GM18519 (cell line): ENCODE measurements around the gene P4HA1.

Experiments used
- ATAC-seq: cut with Tn5 transposase; IDR thresholded peaks from one replicate; pipeline ENCODE4 v1.9.1; 2021; ENCODE audit warnings: mild to moderate bottlenecking, moderate library complexity; ENCODE audit not compliant: unreplicated experiment, low FRiP score

Gene P4HA1

DNA sequence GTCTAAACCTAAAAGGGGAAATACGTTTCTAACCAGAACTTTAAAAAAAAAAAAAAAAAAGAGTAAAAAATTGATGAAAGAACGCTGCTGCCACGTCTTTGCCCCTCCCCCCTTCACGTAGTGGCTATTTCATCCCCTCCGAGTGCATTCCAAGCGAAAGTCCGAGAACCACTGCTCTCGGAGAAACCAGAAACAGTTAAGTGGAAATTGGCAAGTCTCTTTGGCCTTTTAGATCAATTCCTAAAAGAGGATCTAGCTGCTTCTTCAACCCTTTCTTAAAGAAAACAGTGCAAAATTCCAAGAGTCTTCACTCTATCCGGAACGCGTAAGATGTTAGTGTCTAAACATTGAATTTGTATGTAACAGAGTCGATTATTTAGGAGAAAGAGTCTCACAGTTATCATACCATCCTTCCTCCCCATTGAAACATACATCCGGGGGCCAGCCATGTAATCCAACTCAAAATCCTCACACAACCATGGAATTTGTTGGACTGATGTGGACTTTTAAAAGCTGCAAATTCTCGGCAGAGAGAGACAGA is 1.1 kb downstream of the P4HA1 start:
- no peak for ATAC-seq

- ATAC-seq, result no peak
Observed at GRCh38 chr10:73094986-73095480, 1.6 kb downstream of the P4HA1 start.

DNA sequence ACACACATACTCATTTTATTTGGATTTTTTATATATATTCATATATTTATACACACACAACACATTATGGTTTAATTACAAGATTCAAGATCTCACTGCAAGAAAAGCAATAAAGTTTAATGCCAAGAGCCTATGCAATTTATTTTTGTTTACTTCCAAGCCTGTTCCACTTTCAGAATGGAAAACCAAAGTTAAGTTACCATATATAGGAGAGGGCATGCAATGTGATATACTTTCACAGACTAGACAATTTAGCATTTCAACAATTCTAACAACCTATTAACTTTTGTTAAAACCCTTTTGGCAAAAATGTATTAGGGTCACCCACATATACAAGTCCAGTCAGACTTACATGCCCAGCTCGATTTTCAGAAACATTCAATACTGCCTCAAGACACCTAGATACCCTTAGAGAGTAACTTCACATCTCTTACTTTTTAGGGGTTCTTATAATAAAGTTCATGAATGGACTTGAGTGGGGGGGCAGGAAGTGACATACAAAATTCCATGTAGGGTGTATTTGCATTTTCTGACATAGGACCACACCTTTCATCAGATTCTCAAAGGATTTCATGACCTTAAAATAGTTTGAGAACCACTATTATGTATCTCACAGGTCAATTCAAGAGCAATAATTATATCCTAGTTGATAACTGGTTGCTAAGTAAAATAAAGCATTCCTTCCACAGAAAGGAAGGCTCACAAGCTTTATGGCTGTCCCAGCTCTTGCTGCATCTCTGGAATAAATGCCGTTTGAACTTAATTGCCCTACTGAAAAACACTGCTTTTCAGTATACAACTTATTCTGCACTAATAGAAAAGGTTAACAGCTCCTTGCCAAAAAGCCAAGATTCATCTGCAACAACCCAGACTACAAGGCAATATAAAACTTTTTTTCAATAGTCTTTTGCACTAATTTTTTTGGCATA is 2.5 kb downstream of the P4HA1 start:
- ATAC-seq, result no peak

DNA sequence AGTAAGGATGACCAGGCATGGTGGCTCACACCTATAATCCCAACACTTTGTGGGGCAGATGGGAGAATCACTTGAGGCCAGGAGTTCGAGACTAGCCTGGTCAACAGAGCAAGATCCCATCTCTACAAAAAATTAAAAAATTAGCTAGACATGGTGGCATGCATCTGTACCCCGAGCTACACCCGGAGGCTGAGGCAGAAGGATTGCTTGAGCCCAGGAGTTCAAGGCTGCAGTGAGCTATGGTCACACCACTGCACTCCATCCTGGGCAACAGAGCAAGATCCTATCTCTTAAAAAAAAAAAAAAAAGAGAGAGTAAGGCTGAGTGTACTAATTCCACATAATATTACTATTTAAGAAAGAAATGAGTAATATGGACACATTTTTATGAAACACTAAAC is 3.8 kb downstream of the P4HA1 start:
- ATAC-seq, result no peak

DNA sequence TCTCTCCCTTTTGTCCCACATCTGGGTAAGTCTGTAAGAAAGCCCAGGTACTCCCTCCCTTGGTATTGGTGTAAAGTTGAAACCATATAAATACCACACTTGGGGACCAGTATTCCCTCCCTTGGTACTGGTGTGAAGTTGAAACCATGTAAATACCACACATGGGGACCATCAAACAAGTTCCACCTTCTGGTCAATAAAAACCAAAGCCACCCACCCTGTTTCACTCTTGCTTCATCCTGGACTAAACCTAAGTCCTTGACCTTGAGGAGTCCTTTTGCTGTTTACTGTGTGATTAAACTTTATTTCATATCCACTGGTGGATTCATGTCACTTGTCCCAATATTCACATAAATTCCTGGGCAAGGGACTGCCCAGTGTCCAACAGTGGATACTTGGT is 8.4 kb downstream of the P4HA1 start:
- ATAC-seq, result no peak

GRCh38 chr10:73086816-73087215 is 9.8 kb downstream of the P4HA1 start:
- ATAC-seq, result no peak

DNA sequence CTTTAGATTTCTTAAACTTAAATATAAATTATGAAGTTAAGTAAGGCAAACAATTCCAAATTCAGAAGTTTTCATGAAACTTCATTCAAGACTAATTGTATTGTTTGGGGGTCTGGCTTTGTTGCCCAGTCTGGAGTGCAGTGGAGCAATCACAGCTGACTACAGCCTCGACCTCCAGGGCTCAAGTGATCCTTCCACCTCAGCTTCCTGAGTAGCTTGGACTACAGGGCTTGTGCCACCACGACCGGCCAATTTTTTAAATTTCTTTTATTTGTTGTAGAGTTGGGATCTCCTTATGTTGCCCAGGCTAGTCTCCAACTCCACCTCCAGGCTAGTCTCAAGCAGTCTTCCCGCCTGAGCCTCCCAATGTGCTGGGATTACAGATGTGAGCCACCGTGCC is 12.5 kb downstream of the P4HA1 start:
- ATAC-seq, result no peak

DNA sequence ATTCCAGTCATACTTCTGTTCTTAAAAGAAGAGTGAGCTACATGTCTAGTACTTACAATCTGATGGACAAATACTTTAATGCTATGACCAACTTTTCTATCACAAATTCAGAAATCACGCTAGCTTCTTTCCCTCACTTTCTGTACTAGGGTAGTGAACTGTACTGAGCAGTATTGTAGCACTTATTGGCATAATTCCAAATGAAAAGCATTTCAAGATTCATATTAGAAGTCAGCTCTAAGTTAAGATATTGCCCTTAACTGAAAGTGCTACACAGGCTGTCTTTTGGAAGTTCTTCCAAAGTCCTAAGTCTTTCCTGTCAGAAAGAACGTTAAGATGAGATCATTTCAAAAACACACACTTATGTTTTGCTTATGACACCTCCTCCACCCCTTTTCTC is 13.4 kb downstream of the P4HA1 start:
- ATAC-seq, result no peak

DNA sequence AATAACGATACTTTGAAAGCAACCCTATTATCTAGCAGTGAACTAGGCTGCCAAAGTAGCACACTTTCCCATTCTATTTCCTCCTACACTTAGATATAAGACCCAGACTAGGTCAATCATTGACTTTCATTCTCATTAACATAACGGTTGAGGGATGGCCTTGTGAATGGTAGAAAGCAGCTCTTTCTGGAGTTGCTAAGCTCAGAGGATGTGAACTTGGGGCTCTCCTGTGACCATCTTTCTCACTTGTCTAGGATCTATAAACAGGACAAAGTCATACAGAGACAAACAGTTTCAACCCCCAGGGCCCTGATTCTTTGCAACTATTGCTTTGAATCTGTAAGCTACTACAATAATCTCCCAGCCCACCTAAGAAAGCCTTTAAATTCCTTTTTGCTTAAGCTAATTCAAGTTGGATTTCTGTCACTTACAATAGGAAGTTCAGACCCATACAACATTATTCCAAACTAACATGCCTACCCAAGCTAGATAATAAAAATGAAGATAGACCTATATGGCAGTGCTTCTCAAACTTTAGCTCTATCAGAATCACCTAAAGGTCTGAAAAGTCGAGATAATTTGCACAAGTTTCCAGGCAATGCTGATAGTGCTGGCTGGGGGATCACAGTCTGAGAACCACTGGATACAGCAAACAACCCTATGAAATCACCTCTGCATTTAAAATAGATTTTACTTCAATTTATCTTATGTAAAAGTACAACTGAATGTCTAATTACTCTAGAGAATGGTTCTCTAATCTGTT is 16.7 kb downstream of the P4HA1 start:
- no peak for ATAC-seq

DNA sequence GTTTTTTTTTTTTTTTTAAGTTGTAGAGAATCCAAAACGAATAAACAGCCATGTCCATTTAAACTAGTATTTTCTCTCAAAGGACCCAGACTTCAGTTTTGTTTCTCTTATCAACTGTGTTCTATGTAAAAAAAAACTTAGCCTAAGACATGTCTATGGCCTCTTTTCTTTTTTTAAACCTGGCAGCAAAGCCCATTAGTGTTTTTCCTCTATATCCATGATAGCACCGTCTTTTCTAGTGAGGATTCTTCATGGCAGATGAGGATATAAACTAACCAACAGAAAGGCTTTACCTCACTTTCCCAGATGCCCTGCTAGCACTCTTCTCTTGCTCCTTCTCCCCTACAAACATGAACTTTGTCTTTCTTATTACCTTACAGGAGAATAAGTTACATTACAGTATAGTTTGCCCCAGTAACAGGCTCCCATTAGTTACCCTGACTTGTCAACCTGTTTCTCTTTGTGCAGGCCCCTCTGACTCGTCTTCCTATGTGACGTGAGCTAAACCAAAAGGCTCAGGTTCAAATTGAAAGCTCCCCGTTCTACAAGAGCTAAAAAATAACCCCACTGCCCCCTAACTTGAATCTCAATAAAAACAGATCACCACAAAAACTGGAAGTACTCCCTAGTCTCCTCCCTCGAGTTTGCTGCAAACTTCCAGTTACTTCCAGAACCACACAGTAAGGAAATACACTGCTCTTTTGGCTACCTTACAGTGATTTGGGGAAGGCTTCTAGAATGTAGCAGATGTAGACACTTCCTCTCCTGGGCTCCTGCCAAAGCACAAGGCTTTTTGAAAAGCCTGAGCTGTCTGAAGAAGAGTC is 20.1 kb downstream of the P4HA1 start:
- ATAC-seq, result no peak

DNA sequence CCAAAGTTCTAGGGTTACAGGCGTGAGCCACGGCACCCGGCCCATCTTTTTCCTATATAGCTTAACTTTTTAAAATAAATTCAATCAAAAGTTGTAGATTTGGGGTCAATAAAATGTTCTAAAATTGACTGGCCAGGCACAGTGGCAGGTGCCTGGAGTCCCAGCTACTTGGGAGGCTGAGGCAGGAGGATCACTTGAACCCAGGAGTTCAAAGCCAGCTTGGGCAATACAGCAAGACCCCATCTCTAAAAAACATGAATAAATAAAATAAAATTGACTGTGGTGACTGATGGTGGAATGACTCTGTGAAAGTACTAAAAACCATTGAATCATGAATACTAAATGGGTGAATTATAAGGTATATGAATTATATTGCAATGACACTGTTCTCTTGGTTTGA is 20.8 kb downstream of the P4HA1 start:
- ATAC-seq, result no peak

GRCh38 chr10:73073627-73074026 is 23.0 kb downstream of the P4HA1 start:
- no peak for ATAC-seq

DNA sequence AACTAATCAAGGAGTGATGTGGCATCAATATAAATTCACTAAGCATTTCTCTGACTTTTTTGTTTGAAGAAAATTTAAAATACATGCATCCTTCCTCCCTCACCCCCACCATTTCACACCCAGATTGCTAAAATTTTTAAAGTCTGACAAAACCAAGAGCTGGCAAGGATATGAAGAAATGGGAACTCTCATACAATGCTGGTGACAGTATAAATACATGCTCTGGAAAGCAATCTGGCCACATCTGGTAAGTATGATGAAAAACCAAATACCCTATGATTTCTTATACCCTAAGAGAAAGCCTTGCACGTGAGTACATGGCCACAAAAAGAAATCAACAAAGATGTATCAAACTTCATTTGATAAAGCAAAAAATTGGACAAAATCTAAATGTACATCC is 31.2 kb downstream of the P4HA1 start:
- ATAC-seq, result no peak

- ATAC-seq, result no peak
Observed at GRCh38 chr10:73061743-73062142, 34.9 kb downstream of the P4HA1 start.

GRCh38 chr10:73060738-73061635 is 35.7 kb downstream of the P4HA1 start:
- no peak for ATAC-seq

DNA sequence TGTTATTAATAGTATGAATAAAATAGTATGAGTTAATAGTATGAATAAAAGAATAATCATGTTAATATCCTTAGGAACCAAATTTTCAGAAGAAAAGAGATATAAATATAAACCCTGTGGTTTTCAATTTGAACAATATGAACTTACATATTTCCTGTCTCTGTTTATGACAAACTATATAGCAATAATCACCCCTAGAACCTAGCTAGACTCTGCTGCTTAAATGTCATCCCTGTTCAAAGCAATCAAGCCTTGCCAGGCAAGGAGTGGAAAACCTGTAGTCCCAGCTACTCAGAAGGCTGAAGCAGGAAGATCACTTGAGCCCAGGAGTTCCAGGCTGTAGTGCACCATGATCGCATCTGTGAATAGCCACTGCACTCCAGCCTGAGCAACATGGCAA is 36.5 kb downstream of the P4HA1 start:
- no peak for ATAC-seq

- no peak for ATAC-seq
Observed at GRCh38 chr10:73058057-73058591, 38.5 kb downstream of the P4HA1 start.

- ATAC-seq, result no peak
Observed at GRCh38 chr10:73054286-73054685, 42.4 kb downstream of the P4HA1 start.

- ATAC-seq, result no peak
Observed at GRCh38 chr10:73053275-73053674, 43.4 kb downstream of the P4HA1 start.
